Measurements from ENCODE around the gene ACTL7B. TPM values are rescaled to one million over a fixed set of nuclear protein-coding genes. Genes with fewer than 3 reads are reported as not detected.

Gene ACTL7B
- total and polyA plus RNA-seq, 2 of the 8 experiments (the other 6 are each of a cell fraction or from before 2014, with no cell fraction given): not detected

DNA sequence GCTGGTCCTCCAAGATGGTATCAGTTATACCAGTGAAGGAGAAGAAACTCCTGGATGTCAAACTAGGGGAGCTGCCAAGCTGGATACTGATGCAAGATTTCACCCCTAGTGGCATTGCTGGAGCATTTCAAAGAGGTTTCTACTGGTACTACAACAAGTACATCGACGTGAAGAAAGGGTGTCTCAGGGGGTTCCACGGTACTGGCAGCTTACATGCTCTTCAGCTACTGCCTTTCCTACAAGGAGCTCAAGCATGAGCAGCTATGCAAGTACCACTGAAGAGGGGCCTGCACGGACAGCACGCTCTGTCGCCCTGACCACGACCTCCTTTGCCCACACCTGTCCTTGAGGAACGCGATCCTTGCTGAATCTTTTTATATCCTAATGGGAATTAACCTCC, 19.5 kb downstream of the ACTL7B start (continued):
- TF ChIP-seq, protein P1, sequence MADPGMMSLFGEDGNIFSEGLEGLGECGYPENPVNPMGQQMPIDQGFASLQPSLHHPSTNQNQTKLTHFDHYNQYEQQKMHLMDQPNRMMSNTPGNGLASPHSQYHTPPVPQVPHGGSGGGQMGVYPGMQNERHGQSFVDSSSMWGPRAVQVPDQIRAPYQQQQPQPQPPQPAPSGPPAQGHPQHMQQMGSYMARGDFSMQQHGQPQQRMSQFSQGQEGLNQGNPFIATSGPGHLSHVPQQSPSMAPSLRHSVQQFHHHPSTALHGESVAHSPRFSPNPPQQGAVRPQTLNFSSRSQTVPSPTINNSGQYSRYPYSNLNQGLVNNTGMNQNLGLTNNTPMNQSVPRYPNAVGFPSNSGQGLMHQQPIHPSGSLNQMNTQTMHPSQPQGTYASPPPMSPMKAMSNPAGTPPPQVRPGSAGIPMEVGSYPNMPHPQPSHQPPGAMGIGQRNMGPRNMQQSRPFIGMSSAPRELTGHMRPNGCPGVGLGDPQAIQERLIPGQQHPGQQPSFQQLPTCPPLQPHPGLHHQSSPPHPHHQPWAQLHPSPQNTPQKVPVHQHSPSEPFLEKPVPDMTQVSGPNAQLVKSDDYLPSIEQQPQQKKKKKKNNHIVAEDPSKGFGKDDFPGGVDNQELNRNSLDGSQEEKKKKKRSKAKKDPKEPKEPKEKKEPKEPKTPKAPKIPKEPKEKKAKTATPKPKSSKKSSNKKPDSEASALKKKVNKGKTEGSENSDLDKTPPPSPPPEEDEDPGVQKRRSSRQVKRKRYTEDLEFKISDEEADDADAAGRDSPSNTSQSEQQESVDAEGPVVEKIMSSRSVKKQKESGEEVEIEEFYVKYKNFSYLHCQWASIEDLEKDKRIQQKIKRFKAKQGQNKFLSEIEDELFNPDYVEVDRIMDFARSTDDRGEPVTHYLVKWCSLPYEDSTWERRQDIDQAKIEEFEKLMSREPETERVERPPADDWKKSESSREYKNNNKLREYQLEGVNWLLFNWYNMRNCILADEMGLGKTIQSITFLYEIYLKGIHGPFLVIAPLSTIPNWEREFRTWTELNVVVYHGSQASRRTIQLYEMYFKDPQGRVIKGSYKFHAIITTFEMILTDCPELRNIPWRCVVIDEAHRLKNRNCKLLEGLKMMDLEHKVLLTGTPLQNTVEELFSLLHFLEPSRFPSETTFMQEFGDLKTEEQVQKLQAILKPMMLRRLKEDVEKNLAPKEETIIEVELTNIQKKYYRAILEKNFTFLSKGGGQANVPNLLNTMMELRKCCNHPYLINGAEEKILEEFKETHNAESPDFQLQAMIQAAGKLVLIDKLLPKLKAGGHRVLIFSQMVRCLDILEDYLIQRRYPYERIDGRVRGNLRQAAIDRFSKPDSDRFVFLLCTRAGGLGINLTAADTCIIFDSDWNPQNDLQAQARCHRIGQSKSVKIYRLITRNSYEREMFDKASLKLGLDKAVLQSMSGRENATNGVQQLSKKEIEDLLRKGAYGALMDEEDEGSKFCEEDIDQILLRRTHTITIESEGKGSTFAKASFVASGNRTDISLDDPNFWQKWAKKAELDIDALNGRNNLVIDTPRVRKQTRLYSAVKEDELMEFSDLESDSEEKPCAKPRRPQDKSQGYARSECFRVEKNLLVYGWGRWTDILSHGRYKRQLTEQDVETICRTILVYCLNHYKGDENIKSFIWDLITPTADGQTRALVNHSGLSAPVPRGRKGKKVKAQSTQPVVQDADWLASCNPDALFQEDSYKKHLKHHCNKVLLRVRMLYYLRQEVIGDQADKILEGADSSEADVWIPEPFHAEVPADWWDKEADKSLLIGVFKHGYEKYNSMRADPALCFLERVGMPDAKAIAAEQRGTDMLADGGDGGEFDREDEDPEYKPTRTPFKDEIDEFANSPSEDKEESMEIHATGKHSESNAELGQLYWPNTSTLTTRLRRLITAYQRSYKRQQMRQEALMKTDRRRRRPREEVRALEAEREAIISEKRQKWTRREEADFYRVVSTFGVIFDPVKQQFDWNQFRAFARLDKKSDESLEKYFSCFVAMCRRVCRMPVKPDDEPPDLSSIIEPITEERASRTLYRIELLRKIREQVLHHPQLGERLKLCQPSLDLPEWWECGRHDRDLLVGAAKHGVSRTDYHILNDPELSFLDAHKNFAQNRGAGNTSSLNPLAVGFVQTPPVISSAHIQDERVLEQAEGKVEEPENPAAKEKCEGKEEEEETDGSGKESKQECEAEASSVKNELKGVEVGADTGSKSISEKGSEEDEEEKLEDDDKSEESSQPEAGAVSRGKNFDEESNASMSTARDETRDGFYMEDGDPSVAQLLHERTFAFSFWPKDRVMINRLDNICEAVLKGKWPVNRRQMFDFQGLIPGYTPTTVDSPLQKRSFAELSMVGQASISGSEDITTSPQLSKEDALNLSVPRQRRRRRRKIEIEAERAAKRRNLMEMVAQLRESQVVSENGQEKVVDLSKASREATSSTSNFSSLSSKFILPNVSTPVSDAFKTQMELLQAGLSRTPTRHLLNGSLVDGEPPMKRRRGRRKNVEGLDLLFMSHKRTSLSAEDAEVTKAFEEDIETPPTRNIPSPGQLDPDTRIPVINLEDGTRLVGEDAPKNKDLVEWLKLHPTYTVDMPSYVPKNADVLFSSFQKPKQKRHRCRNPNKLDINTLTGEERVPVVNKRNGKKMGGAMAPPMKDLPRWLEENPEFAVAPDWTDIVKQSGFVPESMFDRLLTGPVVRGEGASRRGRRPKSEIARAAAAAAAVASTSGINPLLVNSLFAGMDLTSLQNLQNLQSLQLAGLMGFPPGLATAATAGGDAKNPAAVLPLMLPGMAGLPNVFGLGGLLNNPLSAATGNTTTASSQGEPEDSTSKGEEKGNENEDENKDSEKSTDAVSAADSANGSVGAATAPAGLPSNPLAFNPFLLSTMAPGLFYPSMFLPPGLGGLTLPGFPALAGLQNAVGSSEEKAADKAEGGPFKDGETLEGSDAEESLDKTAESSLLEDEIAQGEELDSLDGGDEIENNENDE (IDR thresholded peaks at IDR 0.05; ENCODE audit: insufficient replicate concordance, low read length): no peak
- no peak for TF ChIP-seq BACH1 (IDR thresholded peaks at IDR 0.05; ENCODE audit: low read length)
- no peak for TF ChIP-seq POU5F1 (IDR thresholded peaks at IDR 0.05; ENCODE audit: low read depth, low read length)
- TF ChIP-seq, protein P2, sequence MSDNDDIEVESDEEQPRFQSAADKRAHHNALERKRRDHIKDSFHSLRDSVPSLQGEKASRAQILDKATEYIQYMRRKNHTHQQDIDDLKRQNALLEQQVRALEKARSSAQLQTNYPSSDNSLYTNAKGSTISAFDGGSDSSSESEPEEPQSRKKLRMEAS (IDR thresholded peaks at IDR 0.05): no peak
- no peak for TF ChIP-seq ASH2L (IDR thresholded peaks at IDR 0.05; ENCODE audit: low read length)
- TF ChIP-seq CEBPB (IDR thresholded peaks at IDR 0.05; ENCODE audit: low read depth, low read length): no peak
- TF ChIP-seq, protein P3, sequence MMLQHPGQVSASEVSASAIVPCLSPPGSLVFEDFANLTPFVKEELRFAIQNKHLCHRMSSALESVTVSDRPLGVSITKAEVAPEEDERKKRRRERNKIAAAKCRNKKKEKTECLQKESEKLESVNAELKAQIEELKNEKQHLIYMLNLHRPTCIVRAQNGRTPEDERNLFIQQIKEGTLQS (IDR thresholded peaks at IDR 0.05; ENCODE audit: insufficient read depth, low read depth, low read length): no peak
